Measurements from ENCODE around the gene CD209.

DNA sequence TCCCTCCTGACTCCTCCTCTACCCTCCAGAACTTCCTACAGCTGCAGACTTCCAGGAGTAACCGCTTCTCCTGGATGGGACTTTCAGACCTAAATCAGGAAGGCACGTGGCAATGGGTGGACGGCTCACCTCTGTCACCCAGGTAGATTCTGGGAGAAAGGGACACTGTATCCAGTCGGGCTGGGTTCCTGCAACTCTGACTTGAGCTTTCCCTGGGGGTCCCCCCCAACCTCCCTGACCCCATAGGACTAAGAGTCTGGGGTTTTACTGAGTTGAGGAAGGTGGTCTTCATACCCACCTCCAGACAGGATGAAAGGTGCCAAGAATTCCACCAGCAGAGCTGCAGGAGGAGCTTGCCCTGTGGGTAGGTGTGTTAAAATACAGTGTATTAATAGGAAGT, 20.2 kb upstream of the CD209 start:
- TF ChIP-seq, protein P1, sequence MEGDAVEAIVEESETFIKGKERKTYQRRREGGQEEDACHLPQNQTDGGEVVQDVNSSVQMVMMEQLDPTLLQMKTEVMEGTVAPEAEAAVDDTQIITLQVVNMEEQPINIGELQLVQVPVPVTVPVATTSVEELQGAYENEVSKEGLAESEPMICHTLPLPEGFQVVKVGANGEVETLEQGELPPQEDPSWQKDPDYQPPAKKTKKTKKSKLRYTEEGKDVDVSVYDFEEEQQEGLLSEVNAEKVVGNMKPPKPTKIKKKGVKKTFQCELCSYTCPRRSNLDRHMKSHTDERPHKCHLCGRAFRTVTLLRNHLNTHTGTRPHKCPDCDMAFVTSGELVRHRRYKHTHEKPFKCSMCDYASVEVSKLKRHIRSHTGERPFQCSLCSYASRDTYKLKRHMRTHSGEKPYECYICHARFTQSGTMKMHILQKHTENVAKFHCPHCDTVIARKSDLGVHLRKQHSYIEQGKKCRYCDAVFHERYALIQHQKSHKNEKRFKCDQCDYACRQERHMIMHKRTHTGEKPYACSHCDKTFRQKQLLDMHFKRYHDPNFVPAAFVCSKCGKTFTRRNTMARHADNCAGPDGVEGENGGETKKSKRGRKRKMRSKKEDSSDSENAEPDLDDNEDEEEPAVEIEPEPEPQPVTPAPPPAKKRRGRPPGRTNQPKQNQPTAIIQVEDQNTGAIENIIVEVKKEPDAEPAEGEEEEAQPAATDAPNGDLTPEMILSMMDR (IDR thresholded peaks at IDR 0.05) = no peak
- no peak for TF ChIP-seq POLR2A (IDR thresholded peaks at IDR 0.05)
